ENCODE measurements around the gene OPHN1. TPM values are rescaled to one million over a fixed set of nuclear protein-coding genes. Genes with fewer than 3 reads are reported as not detected.

OPHN1 gene
- total and polyA plus RNA-seq, 2 donors (not counting 3 experiments of a cell fraction or from before 2014, with no cell fraction given), result 3.9 to 6.7 TPM

- FAIRE-seq (no peak), DNase-seq (ENCODE audit: low read depth, low spot score) (no peak)
- no peaks in the 10 kb centered on the region for H3K79me2 ChIP-seq (ENCODE audit: control insufficient read depth, insufficient read depth, low read length)
- H2AFZ ChIP-seq (ENCODE audit: low read depth, low read length), result no peak overlapping the region
- H3K9me3 ChIP-seq (replicated peaks; ENCODE audit: control insufficient read depth, insufficient read depth, low read length), result no peaks in the 10 kb centered on the region
- H3K27me3 ChIP-seq (ENCODE audit: control insufficient read depth in 2 of 2, insufficient read depth in 2 of 2, low read length in 2 of 2), result no peaks in the 10 kb centered on the region
- CTCF ChIA-PET, result no interaction called here
- no peak for TF ChIP-seq EZH2 (IDR thresholded peaks at IDR 0.05; ENCODE audit: borderline replicate concordance, low read depth, low read length, severe bottlenecking)
- H3K4me3 ChIP-seq (replicated peaks in 1 of 3; ENCODE audit: insufficient read depth in 1 of 3, low read depth in 1 of 3, low read length in 3 of 3), result no peak overlapping the region
- no peak overlapping the region for H3K9ac ChIP-seq (replicated peaks; ENCODE audit: extremely low read depth, insufficient read depth, low read length)
- intact Hi-C loops (cut with micrococcal nuclease) (no loop called here), dilution Hi-C loops (cut with MboI; ENCODE audit: extremely low pct_ligation_motif_present, low sequenced_read_pairs) (no loop called here)
- no TSS peak for BruUV-seq (replicated peaks)
- POLR2A ChIA-PET, result no interaction called here
- H4K20me1 ChIP-seq (replicated peaks; ENCODE audit: control insufficient read depth, extremely low read depth, insufficient read depth, low read length), result no peaks in the 10 kb centered on the region
- no peaks in the 10 kb centered on the region for H3K4me1 ChIP-seq (ENCODE audit: control insufficient read depth, extremely low read depth, insufficient read depth, low read length)
- no peaks in the 10 kb centered on the region for H3K9me1 ChIP-seq (replicated peaks; ENCODE audit: control insufficient read depth, extremely low read depth, insufficient read depth, low read length)
- no peaks in the 10 kb centered on the region for H3K36me3 ChIP-seq (ENCODE audit: control insufficient read depth in 2 of 2, extremely low read depth in 1 of 2, insufficient read depth in 2 of 2, low read length in 2 of 2)
- no peak overlapping the region for H3K27ac ChIP-seq (ENCODE audit: insufficient read depth, low read depth, low read length)
- H3K4me2 ChIP-seq (ENCODE audit: insufficient read depth, low read length), result no peak overlapping the region
Observed at GRCh38 chrX:68049466-68049865, 383.8 kb downstream of the OPHN1 start.

GRCh38 chrX:68048774-68049173, 384.5 kb downstream of the OPHN1 start:
- ChIA-PET POLR2A (no interaction called here), CTCF (no interaction called here)
- H3K79me2 ChIP-seq (ENCODE audit: control insufficient read depth, insufficient read depth, low read length), result no peaks in the 10 kb centered on the region
- H3K27ac ChIP-seq (ENCODE audit: insufficient read depth, low read depth, low read length), result no peak overlapping the region
- no peak overlapping the region for H2AFZ ChIP-seq (ENCODE audit: low read depth, low read length)
- intact Hi-C loops (cut with micrococcal nuclease), result no loop called here
- no peaks in the 10 kb centered on the region for H3K27me3 ChIP-seq (ENCODE audit: control insufficient read depth in 2 of 2, insufficient read depth in 2 of 2, low read length in 2 of 2)
- H3K9me3 ChIP-seq (replicated peaks; ENCODE audit: control insufficient read depth, insufficient read depth, low read length), result no peaks in the 10 kb centered on the region
- H3K4me1 ChIP-seq (ENCODE audit: control insufficient read depth, extremely low read depth, insufficient read depth, low read length), result no peaks in the 10 kb centered on the region
- DNase-seq (ENCODE audit: low read depth, low spot score), result no peak
- H4K20me1 ChIP-seq (replicated peaks; ENCODE audit: control insufficient read depth, extremely low read depth, insufficient read depth, low read length), result no peaks in the 10 kb centered on the region
- TF ChIP-seq JUN (IDR thresholded peaks at IDR 0.05; ENCODE audit: borderline replicate concordance, insufficient read depth, insufficient read length, low read depth) (no peak), POLR2A (IDR thresholded peaks at IDR 0.05; ENCODE audit: low read depth, low read length) (no peak), GATA2 (IDR thresholded peaks at IDR 0.05; ENCODE audit: insufficient read depth, insufficient read length, low read depth, low read length) (no peak), MAX (IDR thresholded peaks at IDR 0.05; ENCODE audit: insufficient read depth, insufficient read length) (no peak), MYC (IDR thresholded peaks at IDR 0.05; ENCODE audit: low read depth, low read length) (no peak), POLR2AphosphoS5 (IDR thresholded peaks at IDR 0.05; ENCODE audit: insufficient read depth, low read depth, low read length) (no peak), CTCF (IDR thresholded peaks at IDR 0.05; ENCODE audit: extremely low read depth in 1 of 2, insufficient read depth in 1 of 2, low read depth in 1 of 2, low read length in 2 of 2) (no peak), EZH2 (IDR thresholded peaks at IDR 0.05; ENCODE audit: borderline replicate concordance, low read depth, low read length, severe bottlenecking) (no peak), FOS (IDR thresholded peaks at IDR 0.05; ENCODE audit: borderline replicate concordance, insufficient read depth, low read length) (no peak)
- no peaks in the 10 kb centered on the region for H3K9me1 ChIP-seq (replicated peaks; ENCODE audit: control insufficient read depth, extremely low read depth, insufficient read depth, low read length)
- no peaks in the 10 kb centered on the region for H3K36me3 ChIP-seq (ENCODE audit: control insufficient read depth in 2 of 2, extremely low read depth in 1 of 2, insufficient read depth in 2 of 2, low read length in 2 of 2)
- no peak overlapping the region for H3K4me2 ChIP-seq (ENCODE audit: insufficient read depth, low read length)
- H3K4me3 ChIP-seq (replicated peaks in 1 of 3; ENCODE audit: insufficient read depth in 1 of 3, low read depth in 1 of 3, low read length in 3 of 3), result no peak overlapping the region
- no TSS peak for BruUV-seq (replicated peaks)
- H3K9ac ChIP-seq (replicated peaks; ENCODE audit: extremely low read depth, insufficient read depth, low read length), result no peak overlapping the region
- dilution Hi-C loops (cut with MboI; ENCODE audit: extremely low pct_ligation_motif_present, low sequenced_read_pairs), result no loop called here
- no peak for FAIRE-seq

All from endothelial cell of umbilical vein (primary cell).